ENCODE data around the gene WDR37.

WDR37 gene

GRCh38 chr10:1180071-1180730 is 124.0 kb downstream of the WDR37 start:
- ATAC-seq (ENCODE audit: insufficient read depth, low read depth): no peak

GRCh38 chr10:1180836-1181235 is 124.7 kb downstream of the WDR37 start:
- DNase-seq (no peak), ATAC-seq (ENCODE audit: insufficient read depth, low read depth) (no peak)
- no peak overlapping the region for H3K27ac ChIP-seq (ENCODE audit: low read length)
- H3K9me3 ChIP-seq (ENCODE audit: insufficient read depth, low read length, severe bottlenecking): no peaks in the 10 kb centered on the region
- no peak overlapping the region for H2AFZ ChIP-seq (ENCODE audit: low read depth, low read length)
- H3K36me3 ChIP-seq (ENCODE audit: insufficient read depth, low read length): no peaks in the 10 kb centered on the region
- H4K20me1 ChIP-seq (ENCODE audit: insufficient read depth, low read length): no peaks in the 10 kb centered on the region
- TF ChIP-seq EZH2 (IDR thresholded peaks at IDR 0.05; ENCODE audit: borderline replicate concordance, low read depth, low read length, severe bottlenecking) (no peak), CTCF (IDR thresholded peaks at IDR 0.05; ENCODE audit: borderline replicate concordance, extremely low read depth, low read length, poor library complexity, severe bottlenecking) (no peak)
- no peaks in the 10 kb centered on the region for H3K27me3 ChIP-seq (ENCODE audit: insufficient read depth, low read length, poor library complexity)
- no peak overlapping the region for H3K9ac ChIP-seq (ENCODE audit: low read depth, low read length)
- H3K79me2 ChIP-seq (ENCODE audit: insufficient read depth, low read length): no peaks in the 10 kb centered on the region
- no peaks in the 10 kb centered on the region for H3K4me1 ChIP-seq (ENCODE audit: insufficient read depth, low read length)
- H3K4me2 ChIP-seq (ENCODE audit: insufficient read depth, low read length): no peak overlapping the region
- H3K4me3 ChIP-seq (ENCODE audit: low read depth in 1 of 2, low read length in 2 of 2): no peak overlapping the region

More at GRCh38 chr10:1180071-1180730, 124.0 kb downstream of the WDR37 start:
- Histone ChIP-seq H3K4me3 (ENCODE audit: low read depth in 1 of 2, low read length in 2 of 2) (no peak overlapping the region), H4K20me1 (ENCODE audit: insufficient read depth, low read length) (no peaks in the 10 kb centered on the region), H3K27ac (ENCODE audit: low read length) (no peak overlapping the region), H3K4me1 (ENCODE audit: insufficient read depth, low read length) (no peaks in the 10 kb centered on the region), H2AFZ (ENCODE audit: low read depth, low read length) (no peak overlapping the region), H3K4me2 (ENCODE audit: insufficient read depth, low read length) (no peak overlapping the region), H3K27me3 (ENCODE audit: insufficient read depth, low read length, poor library complexity) (no peaks in the 10 kb centered on the region), H3K79me2 (ENCODE audit: insufficient read depth, low read length) (no peaks in the 10 kb centered on the region), H3K9ac (ENCODE audit: low read depth, low read length) (no peak overlapping the region), H3K9me3 (ENCODE audit: insufficient read depth, low read length, severe bottlenecking) (no peaks in the 10 kb centered on the region), H3K36me3 (ENCODE audit: insufficient read depth, low read length) (no peaks in the 10 kb centered on the region)
- TF ChIP-seq CTCF (IDR thresholded peaks at IDR 0.05; ENCODE audit: borderline replicate concordance, extremely low read depth, low read length, poor library complexity, severe bottlenecking): no peak
- TF ChIP-seq EZH2 (IDR thresholded peaks at IDR 0.05; ENCODE audit: borderline replicate concordance, low read depth, low read length, severe bottlenecking): no peak
- DNase-seq: no peak
